Myocyte (in vitro differentiated cells): Measurements from ENCODE around the gene LIMS2. TPM values are rescaled to one million over a fixed set of nuclear protein-coding genes. Genes with fewer than 3 reads are reported as not detected.

Source experiments
- DNase-seq: peaks from one replicate; pipeline ENCODE4 v3.0.0-alpha.2; 2012; ENCODE audit warnings: low read depth
- total RNA-seq: library from RNA; depleted of rRNA; stranded (reverse); fragments of >200 nt; gene quantifications from 2 replicates; pipeline ENCODE4 v1.2.3, GENCODE V29; 2014

The LIMS2 gene
- total RNA-seq, 1 donor from 2014 or later = 8.8 TPM

GRCh38 chr2:127624320-127624755 lies 51.0 kb downstream of the LIMS2 start:
- no peak for DNase-seq

- DNase-seq = no peak
Observed at GRCh38 chr2:127623388-127624319, 51.7 kb downstream of the LIMS2 start.

GRCh38 chr2:127622561-127623387 lies 52.6 kb downstream of the LIMS2 start:
- no peak for DNase-seq

GRCh38 chr2:127621981-127622431 lies 53.3 kb downstream of the LIMS2 start:
- DNase-seq = no peak

- no peak for DNase-seq
Observed at GRCh38 chr2:127620866-127621265, 54.5 kb downstream of the LIMS2 start.

GRCh38 chr2:127619877-127620705 lies 55.2 kb downstream of the LIMS2 start:
- no peak for DNase-seq

GRCh38 chr2:127619203-127619590 lies 56.1 kb downstream of the LIMS2 start:
- no peak for DNase-seq

GRCh38 chr2:127618551-127619202 lies 56.7 kb downstream of the LIMS2 start:
- DNase-seq = peak; percentile 41

GRCh38 chr2:127615511-127616166 lies 59.7 kb downstream of the LIMS2 start:
- DNase-seq = no peak

GRCh38 chr2:127614731-127615130 lies 60.6 kb downstream of the LIMS2 start:
- peak; percentile 73 for DNase-seq

- DNase-seq = no peak
Observed at GRCh38 chr2:127614246-127614645, 61.1 kb downstream of the LIMS2 start.

- no peak for DNase-seq
Observed at GRCh38 chr2:127612111-127612822, 63.1 kb downstream of the LIMS2 start.

- no peak for DNase-seq
Observed at GRCh38 chr2:127611076-127611925, 64.0 kb downstream of the LIMS2 start.

- DNase-seq = no peak
Observed at GRCh38 chr2:127610561-127610960, 64.8 kb downstream of the LIMS2 start.

- no peak for DNase-seq
Observed at GRCh38 chr2:127609818-127610217, 65.5 kb downstream of the LIMS2 start.

- DNase-seq = no peak
Observed at GRCh38 chr2:127609031-127609751, 66.1 kb downstream of the LIMS2 start.
